HG02623 (cell line): ENCODE results near the gene LTBP4.
"Not testable (repeated sequence)": the region's sequence is repeated elsewhere in the genome, so short reads cannot be mapped to it uniquely, and the experiment has no call there.

Experiments
- ATAC-seq: cut with Tn5 transposase; IDR thresholded peaks from one replicate; pipeline ENCODE4 v1.9.1; 2021; ENCODE audit warnings: moderate library complexity; ENCODE audit not compliant: unreplicated experiment

Gene LTBP4

GRCh38 chr19:40601134-40601974 lies at the start of gene LTBP4:
TSS of gene LTBP4 (plus strand) at chr19:40601369. CDS start at chr19:40601388, 19 bp downstream.
- ATAC-seq: no peak

DNA sequence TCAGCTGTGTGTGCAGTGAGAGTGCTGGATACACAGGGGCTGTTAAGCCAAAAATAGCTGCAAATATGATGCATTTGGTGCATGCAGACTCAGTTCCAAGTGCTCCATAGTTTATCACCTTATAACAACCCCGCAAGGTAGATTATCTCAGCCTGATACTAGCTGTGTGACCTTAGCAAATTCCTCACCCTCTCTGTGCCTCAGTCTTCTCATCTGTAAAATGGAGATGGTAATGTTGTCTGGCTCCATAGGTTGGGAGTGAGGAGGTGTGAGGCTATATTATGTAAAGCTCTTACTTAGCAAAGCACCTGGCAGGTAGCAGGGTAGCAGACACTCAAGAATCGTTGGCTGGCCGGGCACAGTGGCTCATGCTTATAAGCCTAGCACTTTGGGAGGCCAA lies 48.3 kb upstream of the LTBP4 start:
- no peak for ATAC-seq

DNA sequence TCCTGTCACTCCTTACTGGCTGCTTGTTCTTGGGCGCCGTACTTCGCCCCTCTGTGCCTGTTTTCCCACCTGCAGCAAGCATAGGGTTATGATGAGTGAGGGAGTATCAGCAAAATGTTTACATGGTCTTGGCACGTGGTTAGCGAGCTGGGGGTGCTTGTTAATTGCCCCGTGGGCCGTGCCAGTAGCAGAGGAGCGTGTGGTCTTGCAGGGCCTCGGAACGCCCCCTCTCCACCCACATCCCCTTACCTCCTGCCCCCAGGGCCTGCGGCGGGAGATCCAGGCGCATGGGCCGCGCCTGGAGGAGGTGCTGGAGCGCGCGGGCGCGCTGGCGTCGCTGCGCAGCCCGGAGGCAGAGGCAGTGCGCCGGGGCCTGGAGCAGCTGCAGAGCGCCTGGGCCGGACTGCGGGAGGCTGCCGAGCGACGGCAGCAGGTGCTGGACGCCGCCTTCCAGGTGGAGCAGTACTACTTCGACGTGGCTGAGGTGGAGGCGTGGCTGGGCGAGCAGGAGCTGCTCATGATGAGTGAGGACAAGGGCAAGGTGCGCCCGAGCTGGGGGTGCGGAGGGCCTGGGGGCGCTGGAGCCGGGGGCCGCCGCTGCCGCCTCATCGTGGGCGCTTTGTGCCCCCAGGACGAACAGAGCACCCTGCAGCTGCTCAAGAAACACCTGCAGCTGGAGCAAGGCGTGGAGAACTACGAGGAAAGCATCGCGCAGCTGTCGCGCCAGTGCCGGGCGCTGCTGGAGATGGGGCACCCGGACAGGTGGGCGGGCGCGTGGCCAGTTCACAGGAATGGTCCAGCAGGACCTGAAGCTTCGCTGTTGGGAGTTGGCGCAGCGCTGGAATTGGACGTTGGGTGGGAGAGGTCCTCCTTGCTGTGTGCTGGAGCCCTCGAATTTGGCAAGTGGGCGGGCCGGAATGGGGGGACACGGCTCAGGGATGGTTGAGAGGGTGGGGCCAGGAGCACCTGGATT lies 47.0 kb upstream of the LTBP4 start:
- ATAC-seq: no peak

- ATAC-seq: no peak
These were observed 45.0 kb upstream of the LTBP4 start for GRCh38 chr19:40555978-40556689.

DNA sequence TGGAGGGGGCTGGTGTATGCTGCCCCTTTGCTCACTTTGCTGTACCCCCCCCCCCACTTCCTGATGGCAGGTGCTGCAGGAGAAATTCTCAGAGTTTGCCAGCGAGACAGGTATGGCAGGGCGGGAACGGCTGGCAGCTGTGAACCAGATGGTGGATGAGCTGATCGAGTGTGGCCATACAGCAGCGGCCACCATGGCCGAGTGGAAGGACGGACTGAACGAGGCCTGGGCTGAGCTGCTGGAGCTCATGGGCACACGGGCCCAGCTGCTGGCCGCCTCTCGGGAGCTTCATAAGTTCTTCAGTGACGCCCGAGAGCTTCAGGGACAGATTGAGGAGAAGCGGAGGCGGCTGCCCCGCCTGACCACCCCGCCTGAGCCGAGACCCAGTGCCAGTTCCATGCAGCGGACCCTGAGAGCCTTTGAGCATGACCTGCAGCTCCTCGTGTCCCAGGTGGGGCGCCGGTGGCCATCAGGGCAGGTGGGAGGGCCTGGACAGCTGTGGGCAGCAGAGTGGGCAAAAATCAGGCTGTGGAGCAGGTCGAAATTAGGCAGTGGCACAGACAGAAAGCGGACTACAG lies 44.1 kb upstream of the LTBP4 start:
- ATAC-seq: no peak

GRCh38 chr19:40559394-40559793 lies 41.8 kb upstream of the LTBP4 start:
- no peak for ATAC-seq

DNA sequence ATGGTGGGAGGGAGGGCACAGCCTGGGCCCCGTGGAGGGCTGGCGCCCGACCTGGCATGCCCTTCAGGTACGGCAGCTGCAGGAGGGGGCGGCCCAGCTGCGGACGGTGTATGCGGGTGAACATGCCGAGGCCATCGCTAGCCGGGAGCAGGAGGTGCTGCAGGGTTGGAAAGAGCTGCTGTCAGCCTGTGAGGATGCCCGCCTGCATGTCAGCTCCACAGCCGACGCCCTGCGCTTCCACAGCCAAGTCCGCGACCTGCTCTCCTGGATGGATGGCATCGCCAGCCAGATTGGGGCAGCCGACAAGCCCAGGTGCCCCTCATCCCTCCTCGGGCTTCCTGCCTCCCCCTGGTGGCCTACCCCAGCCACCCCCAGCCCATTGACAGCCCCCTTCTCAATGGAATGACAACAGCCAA lies 41.1 kb upstream of the LTBP4 start:
- no peak for ATAC-seq

- no peak for ATAC-seq
These were observed 39.2 kb upstream of the LTBP4 start for GRCh38 chr19:40561947-40562346.

- ATAC-seq: not testable (repeated sequence)
These were observed 36.6 kb upstream of the LTBP4 start for GRCh38 chr19:40564535-40564934.

- no peak for ATAC-seq
These were observed 35.8 kb upstream of the LTBP4 start for GRCh38 chr19:40565355-40565754.

GRCh38 chr19:40565910-40566495 lies 35.2 kb upstream of the LTBP4 start:
- no peak for ATAC-seq

GRCh38 chr19:40567040-40567749 lies 34.0 kb upstream of the LTBP4 start:
- no peak for ATAC-seq

DNA sequence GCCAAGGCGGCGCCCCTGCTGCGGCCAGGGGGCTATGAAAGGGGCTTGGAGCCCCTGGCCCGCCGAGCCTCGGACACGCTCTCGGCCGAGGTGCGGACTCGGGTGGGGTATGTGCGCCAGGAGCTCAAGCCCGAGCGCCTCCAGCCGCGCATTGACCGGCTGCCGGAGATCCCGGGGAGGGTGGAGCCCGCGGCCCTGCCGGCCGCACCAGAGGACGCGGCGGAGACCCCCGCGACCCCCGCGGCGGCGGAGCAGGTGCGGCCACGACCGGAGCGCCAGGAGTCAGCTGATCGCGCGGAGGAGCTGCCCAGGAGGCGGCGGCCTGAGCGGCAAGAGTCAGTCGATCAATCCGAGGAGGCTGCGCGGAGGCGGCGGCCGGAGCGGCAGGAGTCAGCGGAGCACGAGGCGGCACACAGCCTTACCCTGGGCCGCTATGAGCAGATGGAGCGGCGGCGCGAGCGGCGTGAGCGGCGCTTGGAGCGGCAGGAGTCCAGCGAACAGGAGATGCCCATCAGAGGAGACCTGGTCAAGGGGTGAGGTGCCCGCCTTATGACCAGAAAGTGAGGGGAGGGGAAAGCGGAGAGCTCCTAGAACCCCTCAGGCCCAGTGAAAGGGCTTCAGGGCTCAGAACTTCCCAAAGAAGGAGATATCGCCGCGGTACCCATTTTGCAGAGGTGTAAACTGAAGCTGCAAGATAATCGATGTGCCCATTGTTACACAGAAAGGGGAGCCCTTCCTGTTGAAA lies 33.2 kb upstream of the LTBP4 start:
- ATAC-seq: no peak

DNA sequence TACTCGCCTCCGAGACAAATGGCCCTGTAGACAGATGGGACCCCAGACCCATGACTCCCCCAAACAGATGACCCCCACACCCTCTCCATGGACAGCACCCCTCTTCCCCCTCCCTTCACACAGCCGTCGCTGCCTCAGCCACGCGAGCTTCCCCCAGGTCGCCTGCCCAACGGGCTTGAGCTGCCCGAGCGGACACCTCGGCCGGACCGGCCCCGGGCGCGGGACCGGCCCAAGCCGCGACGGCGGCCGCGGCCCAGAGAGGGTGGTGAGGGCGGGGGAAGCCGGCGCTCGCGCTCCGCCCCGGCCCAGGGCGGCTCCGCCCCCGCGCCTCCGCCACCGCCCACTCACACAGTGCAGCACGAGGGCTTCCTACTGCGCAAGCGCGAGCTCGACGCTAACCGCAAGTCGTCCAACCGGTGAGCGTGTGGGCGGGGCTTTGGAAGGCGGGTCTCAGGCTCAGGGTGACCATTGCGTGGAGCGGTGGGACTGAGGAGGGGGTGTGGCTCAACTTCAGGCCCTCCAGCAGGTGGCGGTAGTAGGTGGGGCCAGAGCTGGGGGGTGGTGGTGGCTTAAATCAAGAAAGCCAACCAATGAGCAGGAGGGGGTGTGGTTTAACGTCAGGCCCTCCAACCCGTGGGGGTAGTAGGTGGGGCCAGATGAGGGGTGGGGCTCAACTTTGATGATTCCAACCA lies 30.7 kb upstream of the LTBP4 start:
- ATAC-seq: peak; percentile 72

GRCh38 chr19:40571005-40571318 lies 30.2 kb upstream of the LTBP4 start:
- no peak for ATAC-seq

DNA sequence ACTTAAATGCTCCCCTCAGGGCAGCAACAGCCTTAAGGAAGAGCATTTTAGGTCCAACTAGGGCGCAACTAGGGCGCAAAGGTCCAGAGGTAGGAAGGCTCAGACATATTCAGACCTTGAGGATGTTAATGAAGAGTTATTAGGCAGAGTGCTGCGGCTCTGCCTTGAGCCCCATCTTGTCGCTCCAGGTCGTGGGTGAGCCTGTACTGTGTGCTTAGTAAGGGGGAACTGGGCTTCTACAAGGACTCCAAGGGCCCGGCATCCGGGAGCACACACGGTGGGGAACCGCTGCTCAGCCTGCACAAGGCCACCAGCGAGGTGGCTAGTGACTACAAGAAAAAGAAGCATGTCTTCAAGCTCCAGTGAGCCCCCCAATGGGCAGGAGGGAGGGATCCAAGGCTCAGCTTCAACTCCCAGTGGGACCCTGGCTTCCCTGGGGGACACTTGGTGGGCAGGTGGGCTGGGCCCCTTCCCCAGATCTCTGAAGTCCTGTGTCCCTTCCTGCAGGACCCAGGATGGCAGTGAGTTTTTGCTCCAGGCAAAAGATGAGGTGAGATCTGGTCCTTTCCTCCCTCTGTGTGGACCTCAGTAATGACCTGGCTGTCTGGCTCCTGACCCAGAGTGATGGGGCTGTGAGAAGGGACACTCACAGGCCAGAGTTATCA lies 29.2 kb upstream of the LTBP4 start:
- no peak for ATAC-seq

DNA sequence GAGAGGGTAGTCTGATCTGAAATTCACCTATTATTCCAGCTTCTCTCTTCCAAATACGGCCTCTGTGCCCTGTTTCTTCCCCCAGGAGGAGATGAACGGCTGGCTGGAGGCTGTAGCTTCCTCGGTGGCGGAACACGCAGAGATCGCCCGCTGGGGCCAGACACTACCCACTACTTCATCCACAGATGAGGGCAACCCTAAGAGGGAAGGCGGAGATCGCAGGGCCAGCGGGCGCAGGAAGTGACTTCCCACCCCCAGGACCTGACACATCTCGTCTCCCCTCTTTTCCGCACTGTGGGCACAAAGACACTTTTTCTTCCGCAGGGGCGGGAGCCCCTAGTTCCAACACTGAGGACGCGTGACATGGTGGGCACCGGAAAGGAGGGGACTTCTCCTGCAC lies 25.8 kb upstream of the LTBP4 start:
- ATAC-seq: no peak

- no peak for ATAC-seq
These were observed 25.0 kb upstream of the LTBP4 start for GRCh38 chr19:40576151-40576584.
